GM23338 (cell line): ENCODE measurements around the gene TMEM131L. TPM values are rescaled to one million over a fixed set of nuclear protein-coding genes. Genes with fewer than 3 reads are reported as not detected.
A peak's percentile ranks its signal among the peaks of the same experiment; 100 is the strongest.

ENCODE experiments used
- ATAC-seq: fragments of 200-7000 bp; cut with Tn5 transposase; 3 replicates; pipeline ENCODE4 v1.9.1; 2020
- DNase-seq: peaks from one replicate; pipeline ENCODE4 v3.0.0-alpha.2; 2015; ENCODE audit warnings: low spot score
- H2AFZ ChIP-seq: fragments of 200-600 bp; sonication (generic); 2 replicates; pipeline ENCODE4 v1.8.0; 2016; ENCODE audit warnings: antibody characterized with exemption, mild to moderate bottlenecking, moderate library complexity
- H3F3A ChIP-seq: fragments of 200-600 bp; sonication (generic); replicated peaks from 2 replicates; pipeline ENCODE4 v1.8.0; 2017; ENCODE audit warnings: antibody characterized with exemption, mixed run types, low read depth
- H3K27ac ChIP-seq: fragments of 200-600 bp; sonication (generic); 2 replicates; pipeline ENCODE4 v1.6.1; 2016; ENCODE audit warnings: low read depth
- H3K27me3 ChIP-seq: fragments of 200-600 bp; sonication (generic); 2 replicates; pipeline ENCODE4 v1.8.0; 2016; ENCODE audit warnings: mild to moderate bottlenecking, mixed run types, moderate library complexity; ENCODE audit not compliant: insufficient read depth
- H3K36me3 ChIP-seq: fragments of 200-600 bp; sonication (generic); 2 replicates; pipeline ENCODE4 v1.8.0; 2016; ENCODE audit warnings: mild to moderate bottlenecking; ENCODE audit not compliant: insufficient read depth
- H3K4me1 ChIP-seq: fragments of 200-600 bp; sonication (generic); 2 replicates; pipeline ENCODE4 v1.8.0; 2016; ENCODE audit warnings: mild to moderate bottlenecking, moderate library complexity; ENCODE audit not compliant: insufficient read depth
- H3K4me2 ChIP-seq: fragments of 200-600 bp; sonication (generic); 2 replicates; pipeline ENCODE4 v1.7.1; 2017; ENCODE audit warnings: mixed run types
- H3K4me3 ChIP-seq: fragments of 200-600 bp; sonication (generic); 2 replicates; pipeline ENCODE4 v1.6.1; 2016; ENCODE audit warnings: mixed run types
- H3K79me2 ChIP-seq: fragments of 200-600 bp; sonication (generic); replicated peaks from 2 replicates; pipeline ENCODE4 v1.8.0; 2017; ENCODE audit warnings: mild to moderate bottlenecking; ENCODE audit not compliant: insufficient read depth
- H3K9me2 ChIP-seq: fragments of 200-600 bp; sonication (generic); 2 replicates; pipeline ENCODE4 v1.8.0; 2017; ENCODE audit not compliant: insufficient read depth
- H4K20me1 ChIP-seq: fragments of 200-600 bp; sonication (generic); replicated peaks from 2 replicates; pipeline ENCODE4 v1.8.0; 2017; ENCODE audit warnings: mild to moderate bottlenecking; ENCODE audit not compliant: insufficient read depth
- H3K27ac Mint-ChIP-seq: 2 replicates; pipeline ENCODE4 v1.8.0; 2020; ENCODE audit warnings: inconsistent platforms, mild to moderate bottlenecking, moderate library complexity, mixed read lengths
- H3K27me3 Mint-ChIP-seq: 3 replicates; pipeline ENCODE4 v1.8.0; 2022; ENCODE audit warnings: low read depth, mild to moderate bottlenecking, moderate library complexity, mixed read lengths, inconsistent platforms; ENCODE audit not compliant: insufficient read depth, poor library complexity
- H3K36me3 Mint-ChIP-seq: 3 replicates; pipeline ENCODE4 v1.8.0; 2021; ENCODE audit warnings: low read depth, mild to moderate bottlenecking, inconsistent platforms, moderate library complexity, mixed read lengths
- H3K4me1 Mint-ChIP-seq: 3 replicates; pipeline ENCODE4 v1.8.0; 2020; ENCODE audit warnings: mild to moderate bottlenecking, inconsistent platforms, mixed read lengths
- H3K4me3 Mint-ChIP-seq: 3 replicates; pipeline ENCODE4 v1.8.0; 2021; ENCODE audit warnings: moderate library complexity, mild to moderate bottlenecking, inconsistent platforms, mixed read lengths
- H3K9me3 Mint-ChIP-seq: 3 replicates; pipeline ENCODE4 v1.8.0; 2020; ENCODE audit warnings: moderate library complexity, mild to moderate bottlenecking, inconsistent platforms, mixed read lengths
- CREB1 ChIP-seq: fragments of 250-450 bp; sonication (Bioruptor Pico); IDR thresholded peaks from 2 replicates; pipeline ENCODE4 v1.5.0; 2020; ENCODE audit warnings: low read depth, mild to moderate bottlenecking, moderate library complexity
- ZNF462 ChIP-seq: fragments of 250-450 bp; sonication (Bioruptor Pico); IDR thresholded peaks from 2 replicates; pipeline ENCODE4 v1.5.0; 2020; ENCODE audit warnings: mild to moderate bottlenecking, moderate library complexity
- polyA plus RNA-seq: library from polyadenylated mRNA; unstranded; fragments of >200 nt; fragmentation: Nextera tagmentation; extraction: Ambion mirVana; gene quantifications from 2 replicates; pipeline ENCODE4 v1.2.1, GENCODE V29; 2016
- total RNA-seq: library from RNA; depleted of rRNA; stranded (reverse); fragments of >200 nt; shearing (Covaris generic); gene quantifications from 2 replicates; pipeline ENCODE4 v1.2.3, GENCODE V29; 2014
- TF ChIP-seq, protein P1 (sequence below): IDR thresholded peaks from 2 replicates; pipeline ENCODE4 v1.6.1; 2016; ENCODE audit warnings: antibody characterized with exemption
- TF ChIP-seq, protein P2 (sequence below): IDR thresholded peaks from one replicate; pipeline ENCODE4 v1.6.1; 2018; ENCODE audit warnings: antibody characterized with exemption; ENCODE audit not compliant: unreplicated experiment

The TMEM131L gene
- total and polyA plus RNA-seq, 2 experiments from 2014 or later = 11.1 to 32.2 TPM

DNA sequence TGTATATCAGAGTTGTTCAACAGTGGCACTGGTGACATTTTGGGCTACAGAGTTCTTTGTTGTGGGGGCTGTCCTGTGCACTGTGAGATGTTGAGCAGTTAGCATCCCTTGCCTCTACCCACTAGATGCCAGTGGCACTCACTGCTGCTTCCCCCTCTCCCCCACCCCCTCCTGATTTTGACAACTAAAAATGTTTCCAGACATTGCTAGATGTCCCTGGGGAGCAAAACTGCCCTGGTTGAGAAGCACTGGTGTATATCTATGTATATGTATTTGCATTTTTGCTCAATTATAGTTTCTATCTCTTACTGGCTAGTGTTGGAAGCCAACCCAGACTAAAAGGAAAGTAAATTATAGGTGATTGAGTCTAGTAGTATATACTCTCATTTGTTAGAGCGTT lies 2.4 kb downstream of the TMEM131L start:
- TF ChIP-seq, protein P1, sequence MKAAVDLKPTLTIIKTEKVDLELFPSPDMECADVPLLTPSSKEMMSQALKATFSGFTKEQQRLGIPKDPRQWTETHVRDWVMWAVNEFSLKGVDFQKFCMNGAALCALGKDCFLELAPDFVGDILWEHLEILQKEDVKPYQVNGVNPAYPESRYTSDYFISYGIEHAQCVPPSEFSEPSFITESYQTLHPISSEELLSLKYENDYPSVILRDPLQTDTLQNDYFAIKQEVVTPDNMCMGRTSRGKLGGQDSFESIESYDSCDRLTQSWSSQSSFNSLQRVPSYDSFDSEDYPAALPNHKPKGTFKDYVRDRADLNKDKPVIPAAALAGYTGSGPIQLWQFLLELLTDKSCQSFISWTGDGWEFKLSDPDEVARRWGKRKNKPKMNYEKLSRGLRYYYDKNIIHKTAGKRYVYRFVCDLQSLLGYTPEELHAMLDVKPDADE = no peak
- TF ChIP-seq, protein P2, sequence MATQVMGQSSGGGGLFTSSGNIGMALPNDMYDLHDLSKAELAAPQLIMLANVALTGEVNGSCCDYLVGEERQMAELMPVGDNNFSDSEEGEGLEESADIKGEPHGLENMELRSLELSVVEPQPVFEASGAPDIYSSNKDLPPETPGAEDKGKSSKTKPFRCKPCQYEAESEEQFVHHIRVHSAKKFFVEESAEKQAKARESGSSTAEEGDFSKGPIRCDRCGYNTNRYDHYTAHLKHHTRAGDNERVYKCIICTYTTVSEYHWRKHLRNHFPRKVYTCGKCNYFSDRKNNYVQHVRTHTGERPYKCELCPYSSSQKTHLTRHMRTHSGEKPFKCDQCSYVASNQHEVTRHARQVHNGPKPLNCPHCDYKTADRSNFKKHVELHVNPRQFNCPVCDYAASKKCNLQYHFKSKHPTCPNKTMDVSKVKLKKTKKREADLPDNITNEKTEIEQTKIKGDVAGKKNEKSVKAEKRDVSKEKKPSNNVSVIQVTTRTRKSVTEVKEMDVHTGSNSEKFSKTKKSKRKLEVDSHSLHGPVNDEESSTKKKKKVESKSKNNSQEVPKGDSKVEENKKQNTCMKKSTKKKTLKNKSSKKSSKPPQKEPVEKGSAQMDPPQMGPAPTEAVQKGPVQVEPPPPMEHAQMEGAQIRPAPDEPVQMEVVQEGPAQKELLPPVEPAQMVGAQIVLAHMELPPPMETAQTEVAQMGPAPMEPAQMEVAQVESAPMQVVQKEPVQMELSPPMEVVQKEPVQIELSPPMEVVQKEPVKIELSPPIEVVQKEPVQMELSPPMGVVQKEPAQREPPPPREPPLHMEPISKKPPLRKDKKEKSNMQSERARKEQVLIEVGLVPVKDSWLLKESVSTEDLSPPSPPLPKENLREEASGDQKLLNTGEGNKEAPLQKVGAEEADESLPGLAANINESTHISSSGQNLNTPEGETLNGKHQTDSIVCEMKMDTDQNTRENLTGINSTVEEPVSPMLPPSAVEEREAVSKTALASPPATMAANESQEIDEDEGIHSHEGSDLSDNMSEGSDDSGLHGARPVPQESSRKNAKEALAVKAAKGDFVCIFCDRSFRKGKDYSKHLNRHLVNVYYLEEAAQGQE = no peak
- no peak for TF ChIP-seq CREB1 (CRISPR knock-in tag)
- no peak for TF ChIP-seq ZNF462 (CRISPR knock-in tag)
- Histone ChIP-seq H3F3A (no peaks in the 10 kb centered on the region), H3K27ac (no peak overlapping the region), H3K4me2 (peak overlapping the region; percentile 96), H3K4me3 (peak overlapping the region; percentile 95), H4K20me1 (peaks cover 25% of the 10 kb centered on the region), H3K4me1 (peaks cover 31% of the 10 kb centered on the region), H3K79me2 (peaks cover 63% of the 10 kb centered on the region), H3K9me2 (no peaks in the 10 kb centered on the region), H3K36me3 (peaks cover 9% of the 10 kb centered on the region; the same call in 1 of the 2 replicates), H2AFZ (no peak overlapping the region), H3K27me3 (peaks cover 11% of the 10 kb centered on the region; the same call in 1 of the 2 replicates)
- Mint-ChIP-seq H3K4me3 (no peak overlapping the region), H3K4me1 (peaks cover 29% of the 10 kb centered on the region), H3K27me3 (peaks cover 6% of the 10 kb centered on the region), H3K36me3 (peaks cover 10% of the 10 kb centered on the region), H3K27ac (no peak overlapping the region), H3K9me3 (no peaks in the 10 kb centered on the region)
- no peak for ATAC-seq
- DNase-seq = no peak
